Hippocampal formation (tissue), 2 donors: ENCODE data around the gene REXO5.
"Not testable (repeated sequence)": the region's sequence is repeated elsewhere in the genome, so short reads cannot be mapped to it uniquely, and the experiment has no call there.

Experiments used
- DNase-seq, 2 donors: peaks; one replicate each; lab custom pipeline; 2025; lab: John Stamatoyannopoulos, UW

REXO5 gene

DNA sequence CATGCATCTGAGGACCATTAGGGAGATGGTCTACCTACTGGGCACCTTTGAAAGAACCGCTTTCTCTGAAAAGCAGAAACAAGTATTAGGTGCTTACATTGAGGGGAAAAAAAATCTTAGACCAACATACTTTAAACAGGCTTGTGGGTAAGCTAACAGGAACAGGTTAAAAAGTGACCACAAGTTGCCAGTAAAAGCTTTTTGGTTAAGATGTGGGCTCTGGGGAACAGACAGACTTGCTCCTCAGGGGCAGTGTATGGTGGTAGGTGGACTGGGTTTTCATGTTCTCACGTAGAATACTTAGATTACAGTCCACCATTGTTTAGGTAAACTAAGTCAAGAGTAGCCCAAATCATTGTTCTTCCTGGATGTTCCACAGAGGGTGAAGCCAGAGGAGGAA is 41.2 kb downstream of the REXO5 start:
- no peak for DNase-seq

DNA sequence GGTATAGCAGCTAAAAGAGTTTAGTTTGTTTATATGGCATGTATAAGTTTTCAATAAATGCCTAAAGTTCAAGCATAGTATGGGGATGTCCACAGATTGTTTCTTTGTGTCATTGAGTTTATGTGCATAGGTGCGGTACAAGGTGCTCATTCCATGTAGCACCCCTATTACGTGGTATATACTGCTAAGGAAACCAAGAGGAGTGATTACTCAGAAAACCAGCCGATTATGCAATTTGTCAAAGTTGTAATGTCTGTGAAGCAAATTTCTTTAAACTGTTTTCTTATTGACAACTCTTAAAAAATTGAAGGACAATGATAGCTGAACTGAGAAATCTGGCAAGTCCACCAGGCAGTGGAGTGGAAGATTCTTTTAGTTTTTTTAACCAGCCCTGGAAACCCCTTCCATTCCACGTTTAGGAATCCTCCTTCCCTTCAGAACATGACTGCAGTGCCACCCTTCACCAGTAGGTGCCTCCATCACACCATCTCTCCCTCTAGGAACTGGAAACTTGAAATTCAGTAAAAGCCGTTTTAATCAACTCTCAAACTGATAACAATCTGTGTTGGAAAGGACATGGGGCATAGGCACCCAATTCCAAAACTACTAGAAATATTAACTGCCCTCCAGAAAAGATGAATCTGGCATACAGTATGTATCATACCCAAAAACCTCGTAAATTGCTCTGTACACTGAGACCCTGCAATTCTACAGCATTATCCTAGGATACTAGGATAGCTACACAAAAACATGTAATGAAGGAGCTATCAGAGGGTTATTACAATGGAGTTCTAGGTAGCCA is 43.5 kb downstream of the REXO5 start:
- peak; percentile 34 to 46 for DNase-seq

DNA sequence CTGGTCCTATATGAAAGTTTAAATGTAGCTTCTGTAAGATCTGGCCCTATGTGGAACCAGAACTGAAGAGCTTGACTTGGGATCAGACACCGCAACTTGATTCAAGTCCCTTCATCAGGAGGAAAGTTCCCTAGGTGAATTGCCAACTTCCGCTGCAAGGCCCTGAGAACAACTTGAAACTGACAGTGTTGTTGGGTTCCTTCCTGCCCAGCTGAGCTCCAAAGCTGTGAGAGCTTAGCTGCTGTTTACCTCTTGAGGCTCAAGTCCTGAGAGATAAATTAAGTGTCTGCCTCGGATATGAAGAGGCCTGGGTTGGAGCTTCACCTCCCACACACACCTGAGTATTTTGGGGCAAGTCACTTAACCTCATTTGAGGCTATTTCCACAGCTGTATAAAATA is 44.7 kb downstream of the REXO5 start:
- DNase-seq, result no peak

DNA sequence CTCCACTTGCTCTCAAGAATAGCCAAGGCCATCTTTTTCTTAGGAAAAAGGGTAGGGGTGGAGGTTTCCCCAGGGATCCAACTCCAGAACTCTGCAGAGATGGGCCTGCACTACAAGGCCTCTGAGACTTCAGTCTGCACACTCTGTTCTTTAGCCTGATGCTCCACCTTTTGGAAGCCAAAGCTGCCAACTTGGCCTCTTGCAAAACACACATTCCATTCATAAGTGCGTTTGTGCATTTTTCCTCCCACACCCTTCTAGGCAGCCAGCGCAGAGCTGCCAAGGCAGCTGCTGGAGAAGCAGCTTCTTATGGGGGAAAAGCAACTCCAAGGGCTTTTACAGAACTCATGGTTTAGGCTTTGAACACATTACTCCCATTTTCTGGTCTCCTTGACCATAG is 45.3 kb downstream of the REXO5 start:
- peak in 1 of 2 donors; percentile 27 for DNase-seq

DNA sequence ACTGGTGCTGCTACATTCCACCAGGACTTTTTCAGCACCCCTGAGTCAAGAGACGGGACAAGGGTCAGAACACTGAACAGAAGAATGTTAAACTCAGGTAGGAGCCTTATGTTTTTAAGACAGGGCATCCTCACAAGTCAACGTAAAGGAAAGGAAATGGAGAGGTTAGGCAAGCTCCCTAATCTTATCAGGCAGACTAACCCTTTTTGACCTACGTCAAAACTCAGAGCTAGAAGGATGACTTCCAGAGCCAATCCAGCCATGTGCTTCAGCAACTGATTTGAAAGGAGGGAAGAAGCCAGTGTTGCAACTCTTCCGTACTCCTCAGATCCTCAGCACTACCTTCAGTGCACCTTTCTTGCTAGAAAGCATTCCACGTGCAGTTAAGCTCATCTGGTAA is 46.8 kb downstream of the REXO5 start:
- DNase-seq, result no peak

DNA sequence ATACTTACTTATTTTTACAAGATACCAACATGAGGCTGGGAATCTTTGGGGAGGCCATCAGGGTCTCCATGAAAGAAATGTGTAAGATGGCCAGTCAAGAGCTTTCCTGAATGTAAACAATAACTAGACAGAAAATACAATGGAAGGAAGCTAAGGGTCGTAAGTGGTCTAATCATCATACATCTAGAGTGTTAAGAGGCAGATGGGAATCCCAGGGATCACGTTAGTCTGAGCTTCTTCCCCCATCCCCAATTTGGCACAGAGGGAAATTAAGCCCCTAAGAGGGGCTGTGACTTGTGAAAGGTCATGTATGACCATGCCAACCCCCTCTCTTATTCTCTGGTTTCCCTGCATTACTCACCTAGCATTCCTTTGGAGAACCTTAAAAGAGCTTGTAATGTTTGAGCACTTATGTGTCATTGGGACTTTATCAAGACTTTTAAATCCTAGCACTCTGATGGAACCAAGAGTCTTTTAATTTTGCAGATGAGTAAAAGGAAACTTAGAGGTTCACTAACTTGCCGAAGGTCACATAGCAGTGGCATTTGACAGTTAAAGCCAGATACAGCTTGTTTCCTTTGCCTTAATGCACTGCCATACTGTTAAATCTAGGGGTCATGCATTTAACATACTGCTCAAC is 47.8 kb downstream of the REXO5 start:
- DNase-seq, result no peak

DNA sequence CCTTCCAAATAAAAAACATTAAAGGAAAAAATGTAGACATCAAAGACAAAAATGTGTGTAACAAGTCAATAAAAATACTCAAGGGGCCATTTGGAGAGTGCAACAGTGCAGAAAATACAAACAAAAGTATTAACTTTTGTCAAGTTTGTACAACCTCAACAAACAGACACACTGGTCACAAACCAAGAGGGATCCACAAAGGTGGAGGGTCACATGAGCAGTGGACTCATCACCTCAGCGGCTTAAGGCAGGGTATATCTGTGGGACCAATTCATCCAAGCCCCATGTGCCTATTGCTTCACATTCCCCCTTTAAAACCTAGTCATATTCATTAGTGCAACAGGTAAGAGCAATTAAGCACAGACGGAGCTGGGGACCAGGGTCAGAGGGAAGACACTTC is 48.6 kb downstream of the REXO5 start:
- no peak for DNase-seq

DNA sequence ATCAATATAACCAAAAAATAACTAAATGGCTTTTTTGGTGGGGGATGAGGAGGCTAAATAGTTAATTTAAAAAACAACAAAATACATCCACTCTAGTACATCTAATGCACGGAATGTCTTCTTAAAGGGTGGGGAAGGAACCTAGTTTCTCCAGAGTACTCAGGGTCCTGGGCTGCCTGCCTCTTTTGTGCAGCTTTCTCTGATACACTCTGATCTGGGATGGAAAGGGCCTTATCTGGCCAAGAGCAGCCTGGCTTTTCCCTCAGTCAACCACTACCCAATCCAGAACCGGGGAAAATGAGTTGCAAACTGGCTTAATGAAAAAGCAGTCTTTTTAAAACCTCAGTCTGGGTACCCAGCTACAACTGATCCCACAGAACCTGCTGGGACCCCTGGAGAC is 51.0 kb downstream of the REXO5 start:
- DNase-seq, result no peak

DNA sequence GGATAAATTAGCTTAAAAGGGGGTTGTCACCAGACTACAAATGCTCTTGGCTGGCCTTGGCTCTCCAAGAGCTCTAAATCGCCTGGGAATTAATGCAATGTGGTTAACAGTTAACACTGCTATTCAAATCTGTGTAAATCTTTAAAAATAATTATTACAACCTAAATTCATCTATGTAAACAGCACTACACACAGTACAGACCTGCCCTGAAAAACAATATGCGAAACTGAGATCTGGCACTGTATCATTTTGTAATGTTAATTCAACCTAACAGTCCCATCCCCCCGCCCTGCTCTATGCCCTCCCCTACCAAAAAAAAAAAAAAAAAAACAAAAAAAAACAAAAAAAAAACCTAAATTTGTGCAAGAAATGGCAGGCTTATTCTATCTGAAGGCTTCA is 52.9 kb downstream of the REXO5 start:
- DNase-seq, result no peak

DNA sequence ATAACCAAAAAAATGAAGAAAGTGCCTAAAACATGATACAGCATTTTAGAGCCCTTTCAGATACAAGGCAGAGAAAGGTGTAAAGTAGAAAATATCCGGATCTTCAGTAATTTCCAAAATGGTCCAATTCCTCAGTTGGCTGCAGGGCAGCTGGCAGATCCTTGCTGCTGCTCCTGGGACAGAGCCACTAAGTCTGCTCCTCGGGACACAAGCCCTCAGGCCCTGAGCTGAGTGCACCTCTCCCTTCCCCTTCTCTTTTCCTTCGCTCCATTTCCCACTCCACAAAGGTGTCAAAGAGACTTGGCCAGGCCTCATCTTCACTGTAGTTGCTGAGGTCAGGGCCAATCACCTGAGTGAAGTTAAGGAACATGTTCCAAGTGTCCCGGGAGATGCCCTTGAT is 53.4 kb downstream of the REXO5 start:
- DNase-seq, result no peak

DNA sequence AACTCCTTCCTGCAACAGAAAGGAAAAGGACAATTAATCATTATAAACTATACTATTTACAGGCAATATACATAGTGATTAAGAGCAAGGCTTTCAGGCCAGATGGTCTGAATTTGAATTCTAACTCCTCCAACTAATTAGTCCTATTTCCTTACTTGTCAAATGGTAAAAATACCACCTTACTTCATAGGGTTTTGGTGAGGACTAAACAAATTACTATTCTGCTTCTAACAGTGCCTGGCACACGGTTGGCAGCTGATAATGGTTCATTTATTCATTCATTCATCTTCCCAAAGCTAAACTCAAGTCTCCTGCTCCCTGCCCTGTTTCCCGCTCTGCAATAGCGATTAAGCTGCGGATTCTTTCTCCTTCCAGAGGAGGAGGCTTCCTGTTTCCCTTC is 54.0 kb downstream of the REXO5 start:
- no peak for DNase-seq

DNA sequence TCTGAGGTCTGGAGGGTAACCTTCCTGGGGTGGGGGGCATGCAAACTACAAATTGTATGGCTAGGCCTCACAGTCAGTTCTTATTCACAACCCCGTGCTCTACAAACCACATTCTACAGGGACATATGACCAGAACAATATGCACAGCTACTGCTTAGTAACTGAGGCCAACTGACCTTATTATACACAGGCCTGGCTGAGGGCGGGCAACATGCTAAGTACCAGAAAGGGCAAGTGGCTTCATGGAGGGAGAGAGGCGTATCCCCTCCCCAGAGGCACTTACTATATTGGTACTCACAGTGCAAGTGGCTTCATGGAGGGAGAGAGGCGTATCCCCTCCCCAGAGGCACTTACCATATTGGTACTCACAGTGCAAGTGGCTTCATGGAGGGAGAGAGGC is 54.7 kb downstream of the REXO5 start:
- DNase-seq, result not testable (repeated sequence)

DNA sequence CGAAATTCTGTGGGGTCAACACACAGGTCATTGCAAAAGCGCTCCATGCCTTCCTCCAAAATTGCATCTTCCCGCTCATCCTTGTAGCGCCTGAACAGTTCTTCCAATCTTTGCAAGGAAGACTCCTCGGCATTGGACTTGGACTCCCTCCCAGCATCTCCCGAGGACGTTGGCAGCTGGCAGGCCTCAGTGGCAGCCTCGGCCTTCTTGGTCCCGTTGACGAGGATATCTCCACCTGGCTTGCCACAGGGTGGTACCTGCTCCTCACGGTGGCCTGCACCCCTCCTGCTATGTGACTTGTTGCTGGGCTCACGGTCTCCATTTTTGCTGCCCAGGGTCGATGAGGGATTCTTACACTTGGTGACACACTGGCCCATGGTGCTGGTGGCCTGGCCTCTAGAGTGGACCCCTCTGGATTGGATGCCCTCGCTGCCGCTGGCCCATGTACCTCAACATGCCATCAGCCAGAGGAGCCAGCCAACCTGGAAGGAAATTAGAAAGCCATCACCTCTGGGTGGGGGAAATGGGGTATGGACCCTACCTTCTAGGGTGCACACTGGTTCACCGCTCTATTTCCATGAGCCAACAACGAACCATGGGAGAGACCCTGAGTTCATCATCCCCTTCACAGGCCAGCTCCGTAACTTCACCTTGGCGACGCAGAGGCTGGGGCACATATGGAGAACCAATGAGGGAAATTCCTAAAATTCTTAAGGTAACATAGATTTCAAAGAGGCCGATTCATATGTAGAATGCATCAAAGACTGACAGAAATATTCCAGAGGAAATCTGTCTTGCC is 56.0 kb downstream of the REXO5 start:
- no peak for DNase-seq

DNA sequence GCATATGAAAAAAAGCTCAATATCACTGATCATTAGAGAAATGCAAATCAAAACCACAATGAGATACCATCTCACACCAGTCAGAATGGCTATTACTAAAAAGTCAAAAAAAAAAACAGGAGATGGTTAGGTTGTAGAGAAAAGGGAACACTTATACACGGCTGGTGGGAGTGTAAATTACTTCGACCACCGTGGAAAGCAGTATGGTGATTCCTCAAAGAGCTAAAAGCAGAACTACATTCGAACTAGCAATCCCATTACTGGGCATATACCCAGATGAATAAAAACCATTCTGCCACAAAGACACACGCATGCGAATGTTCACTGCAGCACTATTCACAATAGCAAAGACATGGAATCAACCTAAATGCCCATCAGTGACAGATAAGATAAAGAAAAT is 58.0 kb downstream of the REXO5 start:
- DNase-seq, result not testable (repeated sequence)

DNA sequence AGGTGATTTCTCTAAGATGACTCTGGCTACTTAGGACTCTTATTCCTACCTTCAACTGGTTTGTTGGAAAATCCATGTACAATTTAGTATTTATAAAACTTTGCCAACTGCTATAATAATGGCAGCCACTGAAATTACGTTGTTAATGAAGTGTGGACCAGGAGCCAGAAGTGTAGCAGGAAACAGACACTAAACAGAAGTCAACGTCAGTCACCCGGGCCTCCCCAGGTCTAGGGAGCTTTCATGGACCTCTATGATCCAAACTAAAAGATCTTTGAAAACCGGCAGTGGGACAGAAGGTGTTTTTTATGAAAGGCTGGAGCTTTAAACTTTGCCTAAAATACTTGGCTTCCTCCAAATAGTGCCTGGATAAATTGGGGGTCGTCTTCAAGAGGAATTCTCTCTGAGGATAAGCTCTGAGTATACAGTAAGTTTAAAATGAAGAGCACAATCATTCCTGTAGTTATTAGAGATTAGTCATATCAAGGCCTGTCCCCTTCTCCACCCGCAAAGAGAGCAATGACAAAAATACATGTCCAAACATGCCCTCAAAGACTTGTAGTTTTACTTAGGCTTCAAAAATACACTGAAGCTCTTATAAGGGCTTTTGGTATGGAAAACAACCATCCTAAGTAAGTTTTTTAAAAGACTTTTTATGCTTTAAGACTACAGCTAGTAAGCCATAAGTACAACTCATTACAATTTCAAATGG is 59.2 kb downstream of the REXO5 start:
- no peak for DNase-seq

DNA sequence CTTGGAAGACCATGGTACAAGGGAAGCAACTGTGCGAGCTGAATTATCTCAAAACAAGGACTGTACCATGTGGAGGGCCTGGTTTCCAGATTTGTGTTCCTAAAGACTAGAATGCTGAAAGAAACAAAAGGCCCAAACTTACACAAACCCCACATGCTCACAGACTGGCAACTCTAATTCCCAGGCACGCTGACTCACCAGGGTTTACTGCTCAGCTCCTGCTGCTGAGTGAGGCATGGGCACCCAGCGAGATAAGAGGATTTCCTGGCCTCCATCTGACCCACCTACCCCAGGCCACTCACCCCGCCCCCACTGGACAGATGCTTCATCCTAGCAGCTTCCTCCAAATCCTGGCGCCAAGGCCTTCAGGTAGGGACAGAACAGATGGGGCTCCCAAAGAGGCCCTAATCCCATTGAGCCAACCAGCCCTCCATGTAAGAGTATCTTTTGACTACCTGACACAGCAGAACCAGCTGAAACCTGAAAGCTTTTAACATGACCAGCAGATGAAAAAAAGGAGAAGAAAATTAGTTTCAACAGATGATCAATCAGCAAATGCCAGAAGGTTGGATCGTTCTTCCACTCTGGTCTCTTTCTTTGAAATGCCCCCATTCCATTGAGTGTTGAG is 59.9 kb downstream of the REXO5 start:
- peak in 1 of 2 donors; percentile 27 for DNase-seq

DNA sequence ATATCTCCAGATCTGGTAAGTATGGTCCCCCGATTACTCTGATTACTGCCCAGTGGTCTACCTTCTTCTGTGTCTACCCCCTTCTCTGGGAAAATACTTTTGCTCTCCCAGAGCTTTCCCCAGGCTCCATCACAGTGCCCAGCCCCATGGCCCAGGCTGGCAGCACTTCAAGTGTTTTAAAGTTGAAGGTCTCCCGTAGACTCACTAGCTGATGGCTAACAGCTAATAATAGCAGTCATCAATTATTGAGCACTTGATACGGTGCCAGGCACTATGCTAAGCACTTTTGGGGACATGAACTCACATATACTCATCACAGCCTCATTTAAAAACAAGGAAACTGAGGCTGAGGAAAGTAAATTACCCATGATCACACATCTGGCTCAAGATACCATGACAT is 60.5 kb downstream of the REXO5 start:
- no peak for DNase-seq

DNA sequence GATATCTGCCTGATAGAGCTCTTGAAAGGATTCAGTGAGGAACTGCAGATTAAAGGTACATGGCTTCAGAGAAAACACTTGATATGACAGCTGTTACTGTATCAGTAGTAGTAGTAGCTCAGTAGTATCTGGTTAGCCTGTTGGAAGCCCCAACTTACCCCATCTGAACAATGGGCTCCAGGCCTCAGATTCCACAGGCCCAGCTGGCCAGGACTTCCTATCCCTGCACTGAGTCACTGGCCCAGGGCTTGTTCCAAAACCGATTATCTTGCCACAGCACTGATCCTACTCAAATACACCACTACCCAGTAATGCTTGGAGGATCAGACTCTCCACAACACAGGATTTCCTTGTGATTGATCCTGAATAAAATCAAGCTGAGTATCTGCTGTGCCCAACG is 61.3 kb downstream of the REXO5 start:
- DNase-seq, result no peak

DNA sequence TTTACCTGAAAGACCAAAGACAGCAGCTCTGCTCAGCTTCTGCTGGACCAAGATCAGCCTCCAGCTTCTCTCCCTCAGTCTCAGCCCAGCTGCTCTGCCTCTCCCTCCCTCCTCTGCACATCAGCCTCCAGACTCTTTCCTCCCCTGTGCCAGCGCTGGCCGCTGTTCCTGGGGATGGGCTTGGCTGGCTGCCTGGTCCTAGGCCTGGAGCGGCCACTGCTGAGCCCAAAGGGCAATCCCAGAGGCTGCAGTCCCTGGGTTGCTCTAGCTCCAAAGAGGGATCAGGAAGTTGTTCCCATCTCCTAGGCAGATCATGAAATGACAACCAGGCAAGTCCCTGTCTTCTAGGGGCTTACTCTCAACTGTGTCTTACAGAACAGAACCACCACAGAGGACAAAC is 62.6 kb downstream of the REXO5 start:
- DNase-seq, result peak; percentile 79 to 86

DNA sequence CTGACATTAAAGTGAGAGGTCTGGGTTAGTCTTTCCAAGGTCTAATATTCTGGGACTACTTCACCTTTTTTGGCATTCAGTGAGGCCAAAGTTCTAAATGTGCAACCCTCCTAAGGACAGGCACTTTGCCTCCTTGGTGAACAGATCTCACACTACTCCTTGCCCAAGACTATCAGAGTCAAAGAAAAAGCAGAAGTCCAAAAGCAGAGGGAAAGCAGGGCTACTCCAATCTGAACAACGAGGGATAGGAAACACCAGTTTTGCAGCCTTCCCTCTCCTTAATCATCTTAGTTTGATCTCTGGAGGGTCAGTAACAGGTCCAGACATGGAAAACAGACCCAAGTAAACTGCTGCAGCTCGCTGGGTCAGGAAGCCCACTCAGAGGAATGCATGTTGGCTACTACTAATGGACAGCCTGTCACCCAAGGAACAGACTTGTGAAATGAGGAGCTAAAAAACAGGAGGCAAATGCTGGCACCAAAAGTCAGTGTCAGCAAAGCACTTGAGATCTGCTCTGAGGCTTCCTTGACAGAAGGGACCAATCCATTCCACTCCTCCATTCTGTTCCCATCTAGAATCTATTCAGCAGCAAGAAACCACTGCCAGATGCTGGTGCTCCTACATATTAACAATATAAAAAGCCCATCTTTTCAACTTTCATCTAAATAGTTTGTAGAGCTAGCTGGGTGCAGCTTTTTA is 63.9 kb downstream of the REXO5 start:
- no peak for DNase-seq

DNA sequence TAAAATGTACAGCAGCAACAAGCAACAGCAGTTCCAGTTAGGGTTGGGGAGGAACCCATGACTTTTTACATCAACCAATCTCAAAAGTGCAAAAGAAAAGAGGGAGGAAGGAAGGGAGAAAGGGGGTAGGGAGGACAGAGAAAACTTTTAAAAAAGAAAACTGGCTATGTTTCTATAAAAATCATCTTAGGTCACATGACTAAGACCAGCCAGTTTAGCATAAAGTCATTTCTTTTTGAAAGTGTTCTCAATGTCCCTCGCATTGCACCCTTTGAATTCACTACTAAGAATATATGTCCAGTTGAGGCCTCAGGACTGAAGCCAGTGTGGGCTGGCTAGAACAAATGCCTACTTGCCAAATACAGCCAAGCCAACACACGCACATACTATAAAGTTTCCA is 64.9 kb downstream of the REXO5 start:
- DNase-seq, result no peak
